ENCODE results near the gene CDH5.

CDH5 gene

GRCh38 chr16:66388350-66389139, 22.1 kb downstream of the CDH5 start:
- no peaks in the 10 kb centered on the region for H3K79me2 ChIP-seq (ENCODE audit: insufficient read depth, low read length)
- H4K20me1 ChIP-seq (ENCODE audit: insufficient read depth, low read length) = no peaks in the 10 kb centered on the region
- H3K36me3 ChIP-seq (ENCODE audit: insufficient read depth, low read length) = no peaks in the 10 kb centered on the region
- H3K27me3 ChIP-seq (ENCODE audit: insufficient read depth, low read length) = 0 out of 2 replicates have a peak, but pooled peaks cover 4% of the 10 kb centered on the region
- no peak overlapping the region for H3K4me3 ChIP-seq (ENCODE audit: low read depth, low read length, poor library complexity, severe bottlenecking)
- no peaks in the 10 kb centered on the region for H3K4me1 ChIP-seq (ENCODE audit: insufficient read depth, low read length, severe bottlenecking)
- H3K27ac ChIP-seq (ENCODE audit: low read depth, low read length, poor library complexity, severe bottlenecking) = no peak overlapping the region
- H2AFZ ChIP-seq (ENCODE audit: low read length) = no peak overlapping the region
- H3K9me2 ChIP-seq (ENCODE audit: low read depth, low read length) = no peaks in the 10 kb centered on the region
- no peaks in the 10 kb centered on the region for H3F3A ChIP-seq (ENCODE audit: insufficient read depth, low read length)
- H3K9me3 ChIP-seq (ENCODE audit: low read length) = no peaks in the 10 kb centered on the region
- no peak overlapping the region for H3K9ac ChIP-seq (ENCODE audit: low read length)
- H3K4me2 ChIP-seq (ENCODE audit: low read length) = no peak overlapping the region
- no peak for TF ChIP-seq EZH2 (IDR thresholded peaks at IDR 0.05; ENCODE audit: borderline replicate concordance, low read length)
- TF ChIP-seq, protein P1, sequence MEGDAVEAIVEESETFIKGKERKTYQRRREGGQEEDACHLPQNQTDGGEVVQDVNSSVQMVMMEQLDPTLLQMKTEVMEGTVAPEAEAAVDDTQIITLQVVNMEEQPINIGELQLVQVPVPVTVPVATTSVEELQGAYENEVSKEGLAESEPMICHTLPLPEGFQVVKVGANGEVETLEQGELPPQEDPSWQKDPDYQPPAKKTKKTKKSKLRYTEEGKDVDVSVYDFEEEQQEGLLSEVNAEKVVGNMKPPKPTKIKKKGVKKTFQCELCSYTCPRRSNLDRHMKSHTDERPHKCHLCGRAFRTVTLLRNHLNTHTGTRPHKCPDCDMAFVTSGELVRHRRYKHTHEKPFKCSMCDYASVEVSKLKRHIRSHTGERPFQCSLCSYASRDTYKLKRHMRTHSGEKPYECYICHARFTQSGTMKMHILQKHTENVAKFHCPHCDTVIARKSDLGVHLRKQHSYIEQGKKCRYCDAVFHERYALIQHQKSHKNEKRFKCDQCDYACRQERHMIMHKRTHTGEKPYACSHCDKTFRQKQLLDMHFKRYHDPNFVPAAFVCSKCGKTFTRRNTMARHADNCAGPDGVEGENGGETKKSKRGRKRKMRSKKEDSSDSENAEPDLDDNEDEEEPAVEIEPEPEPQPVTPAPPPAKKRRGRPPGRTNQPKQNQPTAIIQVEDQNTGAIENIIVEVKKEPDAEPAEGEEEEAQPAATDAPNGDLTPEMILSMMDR (IDR thresholded peaks at IDR 0.05; ENCODE audit: low read length) = no peak

GRCh38 chr16:66389256-66390176, 23.0 kb downstream of the CDH5 start:
- Histone ChIP-seq H3K9me2 (ENCODE audit: low read depth, low read length) (no peaks in the 10 kb centered on the region), H3K4me3 (ENCODE audit: low read depth, low read length, poor library complexity, severe bottlenecking) (no peak overlapping the region), H3K4me2 (ENCODE audit: low read length) (no peak overlapping the region)

GRCh38 chr16:66390346-66391108, 24.0 kb downstream of the CDH5 start:
- Histone ChIP-seq H3K27ac (ENCODE audit: low read depth, low read length, poor library complexity, severe bottlenecking) (no peak overlapping the region), H3F3A (ENCODE audit: insufficient read depth, low read length) (no peaks in the 10 kb centered on the region), H2AFZ (ENCODE audit: low read length) (no peak overlapping the region), H3K4me2 (ENCODE audit: low read length) (no peak overlapping the region), H3K9ac (ENCODE audit: low read length) (no peak overlapping the region), H3K27me3 (ENCODE audit: insufficient read depth, low read length) (0 out of 2 replicates have a peak, but pooled peaks cover 4% of the 10 kb centered on the region), H3K79me2 (ENCODE audit: insufficient read depth, low read length) (no peaks in the 10 kb centered on the region), H3K9me2 (ENCODE audit: low read depth, low read length) (no peaks in the 10 kb centered on the region), H3K4me3 (ENCODE audit: low read depth, low read length, poor library complexity, severe bottlenecking) (no peak overlapping the region), H3K4me1 (ENCODE audit: insufficient read depth, low read length, severe bottlenecking) (no peaks in the 10 kb centered on the region), H4K20me1 (ENCODE audit: insufficient read depth, low read length) (no peaks in the 10 kb centered on the region), H3K9me3 (ENCODE audit: low read length) (no peaks in the 10 kb centered on the region), H3K36me3 (ENCODE audit: insufficient read depth, low read length) (no peaks in the 10 kb centered on the region)
- no peak for TF ChIP-seq EZH2 (IDR thresholded peaks at IDR 0.05; ENCODE audit: borderline replicate concordance, low read length)
- TF ChIP-seq, protein P1 (IDR thresholded peaks at IDR 0.05; ENCODE audit: low read length) = no peak

More at GRCh38 chr16:66389256-66390176, 23.0 kb downstream of the CDH5 start:
- Histone ChIP-seq H3K27ac (ENCODE audit: low read depth, low read length, poor library complexity, severe bottlenecking) (no peak overlapping the region), H3K79me2 (ENCODE audit: insufficient read depth, low read length) (no peaks in the 10 kb centered on the region), H3F3A (ENCODE audit: insufficient read depth, low read length) (no peaks in the 10 kb centered on the region), H4K20me1 (ENCODE audit: insufficient read depth, low read length) (no peaks in the 10 kb centered on the region), H3K4me1 (ENCODE audit: insufficient read depth, low read length, severe bottlenecking) (no peaks in the 10 kb centered on the region), H3K36me3 (ENCODE audit: insufficient read depth, low read length) (no peaks in the 10 kb centered on the region), H2AFZ (ENCODE audit: low read length) (no peak overlapping the region), H3K9me3 (ENCODE audit: low read length) (no peaks in the 10 kb centered on the region), H3K9ac (ENCODE audit: low read length) (no peak overlapping the region), H3K27me3 (ENCODE audit: insufficient read depth, low read length) (0 out of 2 replicates have a peak, but pooled peaks cover 4% of the 10 kb centered on the region)
- no peak for TF ChIP-seq EZH2 (IDR thresholded peaks at IDR 0.05; ENCODE audit: borderline replicate concordance, low read length)
- TF ChIP-seq, protein P1 (IDR thresholded peaks at IDR 0.05; ENCODE audit: low read length) = no peak

Measured in OCI-LY1 (cell line).